ENCODE measurements around the gene REG1B.
"Not testable (repeated sequence)": the region's sequence is repeated elsewhere in the genome, so short reads cannot be mapped to it uniquely, and the experiment has no call there.

GRCh38 chr2:79054769-79055168 lies 33.0 kb downstream of the REG1B start:
- TF ChIP-seq EZH2, CTCF (IDR thresholded peaks at IDR 0.05): not testable (repeated sequence)
